ENCODE measurements around the gene NHERF2. TPM values are rescaled to one million over a fixed set of nuclear protein-coding genes. Genes with fewer than 3 reads are reported as not detected.
A peak's percentile ranks its signal among the peaks of the same experiment; 100 is the strongest.

Gene NHERF2
- total and polyA plus RNA-seq, 2 experiments from 2014 or later = 12.0 to 16.5 TPM

DNA sequence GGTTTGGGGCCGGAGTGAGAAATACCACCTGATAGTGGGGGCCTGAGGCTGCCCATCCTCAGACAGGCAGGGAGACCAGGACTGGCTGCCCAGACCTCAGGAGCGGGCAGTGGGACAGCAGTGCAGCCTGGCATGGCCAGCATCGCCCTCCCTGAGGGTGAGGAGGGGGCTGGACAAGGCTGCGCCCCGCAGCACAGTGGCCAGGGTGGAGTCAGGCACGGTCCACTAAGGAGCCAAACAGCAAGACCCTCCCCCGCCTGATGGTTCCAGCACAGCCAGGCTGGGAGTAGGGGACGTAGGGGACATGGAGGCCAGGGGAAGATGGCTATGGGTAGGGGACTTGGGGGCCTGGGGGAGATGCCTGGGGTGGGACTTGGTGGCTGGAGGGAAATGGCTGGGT lies 20.4 kb upstream of the NHERF2 start:
- Mint-ChIP-seq H3K9me3 (no peaks in the 10 kb centered on the region), H3K27me3 (ENCODE audit: insufficient read depth, low read depth, poor library complexity) (peaks cover 13% of the 10 kb centered on the region), H3K36me3 (ENCODE audit: low read depth) (peaks cover 19% of the 10 kb centered on the region), H3K4me1 (peaks cover 37% of the 10 kb centered on the region), H3K4me3 (peak overlapping the region; percentile 16; the same call in 1 of the 3 replicates), H3K27ac (no peak overlapping the region)
- ATAC-seq = no peak
- no peak overlapping the region for H3K27ac ChIP-seq (ENCODE audit: low read depth)
- TF ChIP-seq POLR2AphosphoS5 (IDR thresholded peaks at IDR 0.05; ENCODE audit: low read depth) (no peak), EZH2phosphoT487 (IDR thresholded peaks at IDR 0.05; ENCODE audit: unreplicated experiment) (no peak)
- no peaks in the 10 kb centered on the region for H3K9me2 ChIP-seq (ENCODE audit: insufficient read depth)
- H3K4me1 ChIP-seq (ENCODE audit: insufficient read depth) = peaks cover 22% of the 10 kb centered on the region
- no peak for DNase-seq (ENCODE audit: low spot score)
- H3F3A ChIP-seq (replicated peaks; ENCODE audit: low read depth) = peaks cover 31% of the 10 kb centered on the region; the same call in 1 of the 2 replicates
- H3K4me2 ChIP-seq = no peak overlapping the region
- H3K4me3 ChIP-seq = no peak overlapping the region
- H2AFZ ChIP-seq = no peak overlapping the region
- peaks cover 42% of the 10 kb centered on the region for H3K79me2 ChIP-seq (replicated peaks; ENCODE audit: insufficient read depth)
- peaks cover 36% of the 10 kb centered on the region for H4K20me1 ChIP-seq (replicated peaks; ENCODE audit: insufficient read depth)
- no peaks in the 10 kb centered on the region for H3K27me3 ChIP-seq (ENCODE audit: insufficient read depth)
- no peaks in the 10 kb centered on the region for H3K36me3 ChIP-seq (ENCODE audit: insufficient read depth)

DNA sequence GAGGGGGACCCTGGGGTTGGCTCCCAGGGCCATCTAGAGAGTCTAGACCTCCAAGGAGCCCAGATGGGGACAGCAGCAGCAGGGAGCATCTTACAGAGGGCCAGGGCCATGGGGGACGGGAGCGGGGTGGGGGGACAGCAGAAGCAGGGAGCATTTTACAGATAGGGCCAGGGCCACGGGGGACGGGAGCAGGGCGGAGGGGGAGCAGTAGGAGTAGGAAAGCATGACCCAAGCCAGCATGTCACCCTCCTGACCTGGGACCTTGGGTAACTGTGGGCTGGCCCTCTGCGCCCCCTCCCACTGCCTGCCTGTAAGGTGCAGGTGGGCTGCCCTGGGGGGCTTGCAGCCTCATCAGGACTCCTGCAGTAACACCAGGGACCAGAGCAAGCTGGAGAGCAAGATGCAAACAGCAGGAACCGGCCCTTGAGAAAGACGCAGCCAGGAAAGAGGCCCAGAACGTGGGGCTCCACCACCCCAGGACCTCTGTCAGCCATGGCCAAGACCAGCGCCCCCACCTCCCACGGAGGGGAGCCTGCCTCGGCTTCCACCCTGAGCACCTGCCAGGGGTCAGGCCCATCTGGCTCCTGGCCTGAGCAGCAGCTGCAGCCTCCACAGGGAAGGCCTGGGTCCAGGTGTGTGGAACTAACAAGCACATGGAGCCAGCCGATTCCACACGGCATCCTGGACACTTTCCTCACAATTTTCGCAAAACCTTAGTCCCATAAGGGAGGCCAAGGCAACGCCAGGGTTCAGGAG lies 19.4 kb upstream of the NHERF2 start:
- peaks cover 15% of the 10 kb centered on the region for H3K27me3 Mint-ChIP-seq (ENCODE audit: insufficient read depth, low read depth, poor library complexity)
- Histone ChIP-seq H3K27ac (ENCODE audit: low read depth) (no peak overlapping the region), H3F3A (replicated peaks; ENCODE audit: low read depth) (peaks cover 28% of the 10 kb centered on the region; the same call in 1 of the 2 replicates), H3K79me2 (replicated peaks; ENCODE audit: insufficient read depth) (peaks cover 42% of the 10 kb centered on the region), H4K20me1 (replicated peaks; ENCODE audit: insufficient read depth) (peaks cover 36% of the 10 kb centered on the region), H2AFZ (no peak overlapping the region), H3K36me3 (ENCODE audit: insufficient read depth) (no peaks in the 10 kb centered on the region), H3K4me3 (peak overlapping the region; percentile 91; the same call in 1 of the 2 replicates), H3K27me3 (ENCODE audit: insufficient read depth) (no peaks in the 10 kb centered on the region), H3K9me2 (ENCODE audit: insufficient read depth) (no peaks in the 10 kb centered on the region), H3K4me2 (peak overlapping the region; percentile 65), H3K4me1 (ENCODE audit: insufficient read depth) (peaks cover 22% of the 10 kb centered on the region)
- peaks cover 15% of the 10 kb centered on the region for H3K36me3 Mint-ChIP-seq (ENCODE audit: low read depth)
- no peak overlapping the region for H3K27ac Mint-ChIP-seq
- no peak for DNase-seq (ENCODE audit: low spot score)
- no peaks in the 10 kb centered on the region for H3K9me3 Mint-ChIP-seq
- H3K4me1 Mint-ChIP-seq = peaks cover 37% of the 10 kb centered on the region
- peak overlapping the region; percentile 74 for H3K4me3 Mint-ChIP-seq
- no peak for ATAC-seq
- TF ChIP-seq, protein P1, sequence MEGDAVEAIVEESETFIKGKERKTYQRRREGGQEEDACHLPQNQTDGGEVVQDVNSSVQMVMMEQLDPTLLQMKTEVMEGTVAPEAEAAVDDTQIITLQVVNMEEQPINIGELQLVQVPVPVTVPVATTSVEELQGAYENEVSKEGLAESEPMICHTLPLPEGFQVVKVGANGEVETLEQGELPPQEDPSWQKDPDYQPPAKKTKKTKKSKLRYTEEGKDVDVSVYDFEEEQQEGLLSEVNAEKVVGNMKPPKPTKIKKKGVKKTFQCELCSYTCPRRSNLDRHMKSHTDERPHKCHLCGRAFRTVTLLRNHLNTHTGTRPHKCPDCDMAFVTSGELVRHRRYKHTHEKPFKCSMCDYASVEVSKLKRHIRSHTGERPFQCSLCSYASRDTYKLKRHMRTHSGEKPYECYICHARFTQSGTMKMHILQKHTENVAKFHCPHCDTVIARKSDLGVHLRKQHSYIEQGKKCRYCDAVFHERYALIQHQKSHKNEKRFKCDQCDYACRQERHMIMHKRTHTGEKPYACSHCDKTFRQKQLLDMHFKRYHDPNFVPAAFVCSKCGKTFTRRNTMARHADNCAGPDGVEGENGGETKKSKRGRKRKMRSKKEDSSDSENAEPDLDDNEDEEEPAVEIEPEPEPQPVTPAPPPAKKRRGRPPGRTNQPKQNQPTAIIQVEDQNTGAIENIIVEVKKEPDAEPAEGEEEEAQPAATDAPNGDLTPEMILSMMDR (conservative IDR thresholded peaks at IDR 0.05; ENCODE audit: low read depth in 2 of 2) = no peak
- TF ChIP-seq POLR2AphosphoS5 (IDR thresholded peaks at IDR 0.05; ENCODE audit: low read depth) = no peak
- TF ChIP-seq ZNF114 (CRISPR knock-in tag; IDR thresholded peaks at IDR 0.05) = no peak
- TF ChIP-seq STAT1 (IDR thresholded peaks at IDR 0.05; ENCODE audit: unreplicated experiment) = no peak
- no peak for TF ChIP-seq EZH2 (IDR thresholded peaks at IDR 0.05; ENCODE audit: low read depth, unreplicated experiment)
- TF ChIP-seq EZH2phosphoT487 (IDR thresholded peaks at IDR 0.05; ENCODE audit: unreplicated experiment) = no peak
- TF ChIP-seq JUNB (IDR thresholded peaks at IDR 0.05; ENCODE audit: unreplicated experiment) = no peak
- no peak for TF ChIP-seq CREB1 (CRISPR knock-in tag; IDR thresholded peaks at IDR 0.05; ENCODE audit: low read depth)
- TF ChIP-seq ZNF331 (CRISPR knock-in tag; IDR thresholded peaks at IDR 0.05; ENCODE audit: low read depth) = no peak
- TF ChIP-seq NANOG (IDR thresholded peaks at IDR 0.05; ENCODE audit: borderline replicate concordance) = no peak
- TF ChIP-seq, protein P2, sequence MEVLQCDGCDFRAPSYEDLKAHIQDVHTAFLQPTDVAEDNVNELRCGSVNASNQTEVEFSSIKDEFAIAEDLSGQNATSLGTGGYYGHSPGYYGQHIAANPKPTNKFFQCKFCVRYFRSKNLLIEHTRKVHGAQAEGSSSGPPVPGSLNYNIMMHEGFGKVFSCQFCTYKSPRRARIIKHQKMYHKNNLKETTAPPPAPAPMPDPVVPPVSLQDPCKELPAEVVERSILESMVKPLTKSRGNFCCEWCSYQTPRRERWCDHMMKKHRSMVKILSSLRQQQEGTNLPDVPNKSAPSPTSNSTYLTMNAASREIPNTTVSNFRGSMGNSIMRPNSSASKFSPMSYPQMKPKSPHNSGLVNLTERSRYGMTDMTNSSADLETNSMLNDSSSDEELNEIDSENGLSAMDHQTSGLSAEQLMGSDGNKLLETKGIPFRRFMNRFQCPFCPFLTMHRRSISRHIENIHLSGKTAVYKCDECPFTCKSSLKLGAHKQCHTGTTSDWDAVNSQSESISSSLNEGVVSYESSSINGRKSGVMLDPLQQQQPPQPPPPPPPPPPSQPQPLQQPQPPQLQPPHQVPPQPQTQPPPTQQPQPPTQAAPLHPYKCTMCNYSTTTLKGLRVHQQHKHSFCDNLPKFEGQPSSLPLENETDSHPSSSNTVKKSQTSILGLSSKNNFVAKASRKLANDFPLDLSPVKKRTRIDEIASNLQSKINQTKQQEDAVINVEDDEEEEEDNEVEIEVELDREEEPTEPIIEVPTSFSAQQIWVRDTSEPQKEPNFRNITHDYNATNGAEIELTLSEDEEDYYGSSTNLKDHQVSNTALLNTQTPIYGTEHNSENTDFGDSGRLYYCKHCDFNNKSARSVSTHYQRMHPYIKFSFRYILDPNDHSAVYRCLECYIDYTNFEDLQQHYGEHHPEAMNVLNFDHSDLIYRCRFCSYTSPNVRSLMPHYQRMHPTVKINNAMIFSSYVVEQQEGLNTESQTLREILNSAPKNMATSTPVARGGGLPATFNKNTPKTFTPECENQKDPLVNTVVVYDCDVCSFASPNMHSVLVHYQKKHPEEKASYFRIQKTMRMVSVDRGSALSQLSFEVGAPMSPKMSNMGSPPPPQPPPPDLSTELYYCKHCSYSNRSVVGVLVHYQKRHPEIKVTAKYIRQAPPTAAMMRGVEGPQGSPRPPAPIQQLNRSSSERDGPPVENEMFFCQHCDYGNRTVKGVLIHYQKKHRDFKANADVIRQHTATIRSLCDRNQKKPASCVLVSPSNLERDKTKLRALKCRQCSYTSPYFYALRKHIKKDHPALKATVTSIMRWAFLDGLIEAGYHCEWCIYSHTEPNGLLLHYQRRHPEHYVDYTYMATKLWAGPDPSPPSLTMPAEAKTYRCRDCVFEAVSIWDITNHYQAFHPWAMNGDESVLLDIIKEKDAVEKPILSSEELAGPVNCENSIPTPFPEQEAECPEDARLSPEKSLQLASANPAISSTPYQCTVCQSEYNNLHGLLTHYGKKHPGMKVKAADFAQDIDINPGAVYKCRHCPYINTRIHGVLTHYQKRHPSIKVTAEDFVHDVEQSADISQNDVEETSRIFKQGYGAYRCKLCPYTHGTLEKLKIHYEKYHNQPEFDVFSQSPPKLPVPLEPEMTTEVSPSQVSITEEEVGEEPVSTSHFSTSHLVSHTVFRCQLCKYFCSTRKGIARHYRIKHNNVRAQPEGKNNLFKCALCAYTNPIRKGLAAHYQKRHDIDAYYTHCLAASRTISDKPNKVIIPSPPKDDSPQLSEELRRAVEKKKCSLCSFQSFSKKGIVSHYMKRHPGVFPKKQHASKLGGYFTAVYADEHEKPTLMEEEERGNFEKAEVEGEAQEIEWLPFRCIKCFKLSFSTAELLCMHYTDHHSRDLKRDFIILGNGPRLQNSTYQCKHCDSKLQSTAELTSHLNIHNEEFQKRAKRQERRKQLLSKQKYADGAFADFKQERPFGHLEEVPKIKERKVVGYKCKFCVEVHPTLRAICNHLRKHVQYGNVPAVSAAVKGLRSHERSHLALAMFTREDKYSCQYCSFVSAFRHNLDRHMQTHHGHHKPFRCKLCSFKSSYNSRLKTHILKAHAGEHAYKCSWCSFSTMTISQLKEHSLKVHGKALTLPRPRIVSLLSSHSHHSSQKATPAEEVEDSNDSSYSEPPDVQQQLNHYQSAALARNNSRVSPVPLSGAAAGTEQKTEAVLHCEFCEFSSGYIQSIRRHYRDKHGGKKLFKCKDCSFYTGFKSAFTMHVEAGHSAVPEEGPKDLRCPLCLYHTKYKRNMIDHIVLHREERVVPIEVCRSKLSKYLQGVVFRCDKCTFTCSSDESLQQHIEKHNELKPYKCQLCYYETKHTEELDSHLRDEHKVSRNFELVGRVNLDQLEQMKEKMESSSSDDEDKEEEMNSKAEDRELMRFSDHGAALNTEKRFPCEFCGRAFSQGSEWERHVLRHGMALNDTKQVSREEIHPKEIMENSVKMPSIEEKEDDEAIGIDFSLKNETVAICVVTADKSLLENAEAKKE (CRISPR knock-in tag; IDR thresholded peaks at IDR 0.05) = no peak
